ENCODE measurements around the gene REC114. TPM values are rescaled to one million over a fixed set of nuclear protein-coding genes. Genes with fewer than 3 reads are reported as not detected.

Gene REC114
- polyA plus RNA-seq, 3 donors: not detected

GRCh38 chr15:73538563-73539211 is 95.7 kb downstream of the REC114 start:
- intact Hi-C loops (cut with micrococcal nuclease): no loop called here
- Histone ChIP-seq H3K27me3 (ENCODE audit: control insufficient read depth in 2 of 2, insufficient read depth in 2 of 2, low read length in 2 of 2) (peaks cover 0 to 6% of the 10 kb centered on the region in 2 donors), H2AFZ (ENCODE audit: insufficient read depth, low read depth, low read length, poor library complexity, severe bottlenecking) (no peak overlapping the region), H4K20me1 (ENCODE audit: insufficient read depth, low read length) (no peaks in the 10 kb centered on the region), H3K4me2 (replicated peaks; ENCODE audit: extremely low read depth, low read length, poor library complexity, severe bottlenecking) (no peak overlapping the region), H3K9ac (ENCODE audit: insufficient read depth, low read length, poor library complexity, severe bottlenecking) (no peak overlapping the region), H3K4me3 (replicated peaks in 1 of 3; ENCODE audit: low read depth in 2 of 3, low read length in 3 of 3) (no peak overlapping the region), H3K4me1 (ENCODE audit: control insufficient read depth in 1 of 2, insufficient read depth in 2 of 2, low read length in 2 of 2) (peaks cover 10 to 11% of the 10 kb centered on the region in 2 donors), H3K27ac (ENCODE audit: low read depth in 1 of 2, low read length in 2 of 2) (no peak overlapping the region), H3K79me2 (ENCODE audit: insufficient read depth, low read length) (no peaks in the 10 kb centered on the region), H3K36me3 (replicated peaks in 1 of 2; ENCODE audit: control insufficient read depth in 1 of 2, insufficient read depth in 2 of 2, low read length in 2 of 2) (no peaks in the 10 kb centered on the region), H3K9me3 (replicated peaks in 1 of 2; ENCODE audit: control insufficient read depth in 1 of 2, insufficient read depth in 1 of 2, low read length in 2 of 2) (no peaks in the 10 kb centered on the region)
- H3K27ac Mint-ChIP-seq: no peak overlapping the region
- peaks cover 0 to 11% (median 2%) of the 10 kb centered on the region in 3 donors for H3K27me3 Mint-ChIP-seq (ENCODE audit: low read depth in 3 of 3)
- peaks cover 0 to 2% (median 0%) of the 10 kb centered on the region in 7 donors for H3K9me3 Mint-ChIP-seq
- no peak for DNase-seq
- H3K4me3 Mint-ChIP-seq: no peak overlapping the region
- 100% methylated on average over 5 of the region's 10 CpGs for WGBS (ENCODE audit: insufficient coverage)
- no peaks in the 10 kb centered on the region for H3K36me3 Mint-ChIP-seq
- H3K4me1 Mint-ChIP-seq: peaks cover 10% of the 10 kb centered on the region
- TF ChIP-seq, protein P1, sequence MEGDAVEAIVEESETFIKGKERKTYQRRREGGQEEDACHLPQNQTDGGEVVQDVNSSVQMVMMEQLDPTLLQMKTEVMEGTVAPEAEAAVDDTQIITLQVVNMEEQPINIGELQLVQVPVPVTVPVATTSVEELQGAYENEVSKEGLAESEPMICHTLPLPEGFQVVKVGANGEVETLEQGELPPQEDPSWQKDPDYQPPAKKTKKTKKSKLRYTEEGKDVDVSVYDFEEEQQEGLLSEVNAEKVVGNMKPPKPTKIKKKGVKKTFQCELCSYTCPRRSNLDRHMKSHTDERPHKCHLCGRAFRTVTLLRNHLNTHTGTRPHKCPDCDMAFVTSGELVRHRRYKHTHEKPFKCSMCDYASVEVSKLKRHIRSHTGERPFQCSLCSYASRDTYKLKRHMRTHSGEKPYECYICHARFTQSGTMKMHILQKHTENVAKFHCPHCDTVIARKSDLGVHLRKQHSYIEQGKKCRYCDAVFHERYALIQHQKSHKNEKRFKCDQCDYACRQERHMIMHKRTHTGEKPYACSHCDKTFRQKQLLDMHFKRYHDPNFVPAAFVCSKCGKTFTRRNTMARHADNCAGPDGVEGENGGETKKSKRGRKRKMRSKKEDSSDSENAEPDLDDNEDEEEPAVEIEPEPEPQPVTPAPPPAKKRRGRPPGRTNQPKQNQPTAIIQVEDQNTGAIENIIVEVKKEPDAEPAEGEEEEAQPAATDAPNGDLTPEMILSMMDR (IDR thresholded peaks at IDR 0.05): no peak

DNA sequence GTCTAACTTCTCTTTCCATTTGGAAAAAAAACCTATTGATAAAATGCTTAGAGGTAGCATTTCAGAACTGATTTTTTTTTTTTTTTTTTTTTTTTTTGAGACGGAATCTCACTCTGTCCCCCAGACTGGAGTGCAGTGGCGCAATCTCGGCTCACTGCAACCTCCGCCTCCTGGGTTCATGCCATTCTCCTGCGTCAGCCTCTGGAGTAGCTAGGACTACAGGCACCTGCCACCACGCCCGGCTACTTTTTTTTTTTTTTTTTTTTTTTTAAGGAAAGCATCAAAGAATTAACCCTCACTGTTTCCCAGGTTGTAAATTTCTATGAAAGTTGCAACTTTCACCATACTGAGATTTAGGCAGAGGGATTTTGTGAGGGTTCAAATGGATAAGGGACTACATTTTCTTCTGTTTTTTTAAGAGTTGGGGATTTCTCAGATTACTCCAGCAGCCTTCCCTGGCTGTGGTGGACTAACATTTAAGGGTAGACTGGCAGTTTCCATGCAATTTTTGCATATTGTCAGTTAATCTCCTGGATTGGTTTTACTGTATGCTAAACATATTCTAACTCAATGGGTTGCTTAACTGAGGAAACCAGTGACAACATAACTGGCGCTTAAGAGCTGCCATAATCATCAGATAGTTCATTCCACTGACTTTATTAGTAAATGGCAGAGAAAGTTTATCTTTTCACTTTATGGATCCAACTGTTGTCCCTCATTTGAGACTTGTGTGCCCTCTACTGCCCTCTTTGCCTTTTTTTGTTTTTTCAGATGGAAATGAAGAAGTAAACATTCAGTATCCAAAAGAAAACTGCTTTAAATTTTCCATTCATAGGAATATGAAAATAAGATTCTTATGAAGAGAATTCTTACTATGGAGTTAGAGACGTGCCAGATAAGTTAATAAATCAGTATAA is 96.5 kb downstream of the REC114 start:
- Mint-ChIP-seq H3K36me3 (no peaks in the 10 kb centered on the region), H3K27ac (no peak overlapping the region), H3K27me3 (ENCODE audit: low read depth in 3 of 3) (peaks cover 0 to 11% (median 2%) of the 10 kb centered on the region in 3 donors), H3K9me3 (no peaks in the 10 kb centered on the region), H3K4me1 (peaks cover 10% of the 10 kb centered on the region), H3K4me3 (no peak overlapping the region)
- H3K4me2 ChIP-seq (replicated peaks; ENCODE audit: extremely low read depth, low read length, poor library complexity, severe bottlenecking): no peak overlapping the region
- H3K4me1 ChIP-seq (ENCODE audit: control insufficient read depth in 1 of 2, insufficient read depth in 2 of 2, low read length in 2 of 2): peaks cover 10 to 11% of the 10 kb centered on the region in 2 donors
- no peak overlapping the region for H3K27ac ChIP-seq (ENCODE audit: low read depth in 1 of 2, low read length in 2 of 2)
- no peaks in the 10 kb centered on the region for H4K20me1 ChIP-seq (ENCODE audit: insufficient read depth, low read length)
- H3K27me3 ChIP-seq (ENCODE audit: control insufficient read depth in 2 of 2, insufficient read depth in 2 of 2, low read length in 2 of 2): peaks cover 0 to 6% of the 10 kb centered on the region in 2 donors
- H3K79me2 ChIP-seq (ENCODE audit: insufficient read depth, low read length): no peaks in the 10 kb centered on the region
- H3K4me3 ChIP-seq (replicated peaks in 1 of 3; ENCODE audit: low read depth in 2 of 3, low read length in 3 of 3): no peak overlapping the region
- H2AFZ ChIP-seq (ENCODE audit: insufficient read depth, low read depth, low read length, poor library complexity, severe bottlenecking): no peak overlapping the region
- intact Hi-C loops (cut with micrococcal nuclease): no loop called here
- H3K36me3 ChIP-seq (replicated peaks in 1 of 2; ENCODE audit: control insufficient read depth in 1 of 2, insufficient read depth in 2 of 2, low read length in 2 of 2): no peaks in the 10 kb centered on the region
- peak in 1 of 3 donors; percentile 10 for DNase-seq
- no peaks in the 10 kb centered on the region for H3K9me3 ChIP-seq (replicated peaks in 1 of 2; ENCODE audit: control insufficient read depth in 1 of 2, insufficient read depth in 1 of 2, low read length in 2 of 2)
- H3K9ac ChIP-seq (ENCODE audit: insufficient read depth, low read length, poor library complexity, severe bottlenecking): no peak overlapping the region
- WGBS (ENCODE audit: insufficient coverage): no CpG with 5 or more reads among the region's 9 CpGs
- TF ChIP-seq, protein P1 (IDR thresholded peaks at IDR 0.05): no peak

All from CD14-positive monocyte (primary cell).